ENCODE results near the gene CCL3. TPM values are rescaled to one million over a fixed set of nuclear protein-coding genes. Genes with fewer than 3 reads are reported as not detected.
"Not testable (repeated sequence)": the region's sequence is repeated elsewhere in the genome, so short reads cannot be mapped to it uniquely, and the experiment has no call there.

CCL3 gene
- total RNA-seq, 4 donors from 2014 or later = 1.7 to 3.9 TPM; not detected in 2

- Histone ChIP-seq H3K4me1 (no peaks in the 10 kb centered on the region), H3K4me3 (replicated peaks in 1 of 3) (no peak overlapping the region), H3K36me3 (no peaks in the 10 kb centered on the region), H3K9me3 (no peaks in the 10 kb centered on the region), H3K27me3 (no peaks in the 10 kb centered on the region), H3K27ac (no peak overlapping the region)
- no peak for TF ChIP-seq CTCF (IDR thresholded peaks at IDR 0.05)
- TF ChIP-seq POLR2A (IDR thresholded peaks at IDR 0.05) = no peak
- WGBS, 2 donors = 60 to 64% methylated on average over 2 of the region's 2 CpGs
- intact Hi-C loops (cut with DNase I) = no loop called here
- no peak for DNase-seq
Observed at GRCh38 chr17:36123431-36123830, 33.5 kb upstream of the CCL3 start.

- intact Hi-C loops (cut with DNase I); H3K36me3 ChIP-seq; H3K27me3 ChIP-seq; DNase-seq; H3K4me3 ChIP-seq (replicated peaks in 1 of 3); H3K9me3 ChIP-seq; H3K27ac ChIP-seq; H3K4me1 ChIP-seq: not testable (repeated sequence)
- WGBS, 2 donors = 61 to 71% methylated on average over 6 of the region's 6 CpGs
Observed at GRCh38 chr17:36121099-36121498, 31.2 kb upstream of the CCL3 start.

GRCh38 chr17:36120221-36120620, 30.3 kb upstream of the CCL3 start:
- Histone ChIP-seq H3K4me3 (replicated peaks in 1 of 3) (no peak overlapping the region), H3K27ac (no peak overlapping the region), H3K36me3 (no peaks in the 10 kb centered on the region), H3K27me3 (no peaks in the 10 kb centered on the region), H3K9me3 (no peaks in the 10 kb centered on the region), H3K4me1 (no peaks in the 10 kb centered on the region)
- no peak for DNase-seq
- 71 to 75% methylated on average over 3 of the region's 3 CpGs for WGBS, 2 donors
- intact Hi-C loops (cut with DNase I) = no loop called here
- no peak for TF ChIP-seq CTCF (IDR thresholded peaks at IDR 0.05)
- TF ChIP-seq POLR2A (IDR thresholded peaks at IDR 0.05) = no peak

- WGBS, 2 donors = 93% methylated on average over 12 of the region's 12 CpGs
- Histone ChIP-seq H3K9me3 (no peaks in the 10 kb centered on the region), H3K4me1 (no peaks in the 10 kb centered on the region), H3K27ac (no peak overlapping the region), H3K27me3 (no peaks in the 10 kb centered on the region), H3K36me3 (no peaks in the 10 kb centered on the region), H3K4me3 (replicated peaks in 1 of 3) (no peak overlapping the region)
- TF ChIP-seq CTCF (IDR thresholded peaks at IDR 0.05) (no peak), POLR2A (IDR thresholded peaks at IDR 0.05) (no peak)
- intact Hi-C loops (cut with DNase I) = no loop called here
- no peak for DNase-seq
Observed at GRCh38 chr17:36118477-36119353, 28.8 kb upstream of the CCL3 start.

GRCh38 chr17:36117505-36118382, 27.8 kb upstream of the CCL3 start:
- H3K36me3 ChIP-seq = no peaks in the 10 kb centered on the region
- WGBS, 2 donors = 35 to 41% methylated on average over 5 of the region's 5 CpGs
- H3K4me1 ChIP-seq = no peaks in the 10 kb centered on the region
- H3K27ac ChIP-seq = no peak overlapping the region
- TF ChIP-seq POLR2A (IDR thresholded peaks at IDR 0.05) (no peak), CTCF (IDR thresholded peaks at IDR 0.05) (no peak)
- H3K27me3 ChIP-seq = no peaks in the 10 kb centered on the region
- DNase-seq = no peak
- intact Hi-C loops (cut with DNase I) = no loop called here
- H3K9me3 ChIP-seq = no peaks in the 10 kb centered on the region
- no peak overlapping the region for H3K4me3 ChIP-seq (replicated peaks in 1 of 3)

GRCh38 chr17:36115649-36115977, 25.7 kb upstream of the CCL3 start:
- H3K4me3 ChIP-seq (replicated peaks in 1 of 3); DNase-seq; intact Hi-C loops (cut with DNase I); H3K9me3 ChIP-seq; H3K27me3 ChIP-seq; H3K36me3 ChIP-seq; H3K27ac ChIP-seq; H3K4me1 ChIP-seq: not testable (repeated sequence)

GRCh38 chr17:36114971-36115648, 25.2 kb upstream of the CCL3 start:
- 85 to 87% methylated on average over 5 of the region's 5 CpGs for WGBS, 2 donors
- H3K9me3 ChIP-seq; DNase-seq; H3K27ac ChIP-seq; intact Hi-C loops (cut with DNase I); H3K4me3 ChIP-seq (replicated peaks in 1 of 3); H3K36me3 ChIP-seq; H3K4me1 ChIP-seq; H3K27me3 ChIP-seq: not testable (repeated sequence)

GRCh38 chr17:36113131-36113530, 23.2 kb upstream of the CCL3 start:
- DNase-seq; H3K4me1 ChIP-seq; H3K4me3 ChIP-seq (replicated peaks in 1 of 3); H3K9me3 ChIP-seq; H3K27ac ChIP-seq; H3K36me3 ChIP-seq; H3K27me3 ChIP-seq; intact Hi-C loops (cut with DNase I): not testable (repeated sequence)
- WGBS, 2 donors = 84 to 85% methylated on average over 1 of the region's 1 CpG

Measured in thyroid gland (tissue), 4 donors.